Lung (tissue), 12 donors: ENCODE data around the gene RNF151. TPM values are rescaled to one million over a fixed set of nuclear protein-coding genes. Genes with fewer than 3 reads are reported as not detected.
A peak's percentile ranks its signal among the peaks of the same experiment; 100 is the strongest.
"Not testable (repeated sequence)": the region's sequence is repeated elsewhere in the genome, so short reads cannot be mapped to it uniquely, and the experiment has no call there.

Experiments
- ATAC-seq: fragments of 200-7000 bp; cut with Tn5 transposase; one replicate; pipeline ENCODE4 v1.9.1; 2020; ENCODE audit warnings: moderate number of reproducible peaks; ENCODE audit not compliant: insufficient read depth, low FRiP score
- DNase-seq, 3 donors: peaks; one replicate each; pipeline ENCODE4 v3.0.0-alpha.2; 2013 to 2017
- H3K27ac ChIP-seq, 2 donors: one replicate each; pipeline ENCODE4 v1.5.1; 2013; ENCODE audit warnings: mild to moderate bottlenecking in 2 of 2, moderate library complexity in 2 of 2, control low read depth in 1 of 2, inconsistent platforms in 1 of 2, low read depth in 1 of 2, low read length in 1 of 2
- H3K27me3 ChIP-seq, 3 donors: one replicate each; pipeline ENCODE4 v1.5.1; 2013; ENCODE audit warnings: low read length in 2 of 3; ENCODE audit not compliant: control insufficient read depth in 3 of 3, insufficient read depth in 3 of 3
- H3K36me3 ChIP-seq, 4 donors: one replicate each; pipeline ENCODE4 v1.5.1; 2013; ENCODE audit warnings: low read length in 4 of 4, mild to moderate bottlenecking in 1 of 4, moderate library complexity in 1 of 4; ENCODE audit not compliant: control insufficient read depth in 4 of 4, insufficient read depth in 4 of 4
- H3K4me1 ChIP-seq, 5 donors: one replicate each; pipeline ENCODE4 v1.5.1; 2013; ENCODE audit warnings: low read length in 5 of 5, mild to moderate bottlenecking in 2 of 5, moderate library complexity in 1 of 5; ENCODE audit not compliant: control insufficient read depth in 5 of 5, insufficient read depth in 5 of 5
- H3K4me3 ChIP-seq: one replicate; pipeline ENCODE4 v1.5.1; 2013; ENCODE audit warnings: mild to moderate bottlenecking, control low read depth, moderate library complexity
- H3K9ac ChIP-seq, 2 donors: one replicate each; pipeline ENCODE4 v1.5.1; 2013; ENCODE audit warnings: low read length in 2 of 2, control low read depth in 1 of 2; ENCODE audit not compliant: insufficient read depth in 1 of 2
- H3K9me3 ChIP-seq, 4 donors: one replicate each; pipeline ENCODE4 v1.5.1; 2013; ENCODE audit warnings: low read length in 3 of 4, mild to moderate bottlenecking in 1 of 4, moderate library complexity in 1 of 4; ENCODE audit not compliant: control insufficient read depth in 4 of 4, insufficient read depth in 3 of 4
- CTCF ChIP-seq: IDR thresholded peaks from 2 replicates; pipeline ENCODE4 v1.5.1; 2012; ENCODE audit warnings: mild to moderate bottlenecking; ENCODE audit errors: control extremely low read depth, extremely low read depth
- WGBS, 2 donors: extraction: QIAGEN DNeasy Blood & Tissue Kit; methylation state at CpG; one replicate each; pipeline ENCODE4 v1.1.7; 2013; 5-methylcytosine and 5-hydroxymethylcytosine counted together
- polyA plus RNA-seq, 2 donors: library from polyadenylated mRNA; stranded (reverse); fragments of 200-250 nt; gene quantifications; one replicate each; pipeline ENCODE4 v1.2.1, GENCODE V29; 2013
- total RNA-seq, 2 donors: library from RNA; depleted of rRNA in 1 of 2; stranded (reverse); fragments of >200 nt in 1 of 2; gene quantifications; one replicate each; pipeline ENCODE4 v1.2.1, GENCODE V29; 2014 to 2021
- donor health status: control.
- donor health status: control.
- donor health status: Bipolar disorder and iron deficiency.
- donor health status: healthy.
- donor health status: DM: yes; HTN: yes; CAD: no.

RNF151 gene
- total and polyA plus RNA-seq, 4 donors = 0.15 TPM; not detected in 3

GRCh38 chr16:1953734-1954133 lies 12.9 kb upstream of the RNF151 start:
- no peak for TF ChIP-seq CTCF
- Histone ChIP-seq H3K36me3 (no peaks in the 10 kb centered on the region), H3K4me1 (peaks cover 0 to under 1% (median 0%) of the 10 kb centered on the region in 5 donors), H3K27me3 (peaks cover 0 to 2% (median 0%) of the 10 kb centered on the region in 3 donors), H3K4me3 (no peak overlapping the region), H3K9me3 (no peaks in the 10 kb centered on the region), H3K9ac (no peak overlapping the region), H3K27ac (peak overlapping the region in 1 of 2 donors; percentile 96)
- ATAC-seq (no peak), DNase-seq (no peak)
- WGBS, 2 donors = 88 to 93% methylated on average over 22 of the region's 22 CpGs

GRCh38 chr16:1957434-1958142 lies 9.1 kb upstream of the RNF151 start:
- not testable (repeated sequence) for H3K27ac ChIP-seq, H3K9me3 ChIP-seq, ATAC-seq, DNase-seq, H3K4me3 ChIP-seq, H3K27me3 ChIP-seq, H3K9ac ChIP-seq
- peaks cover 0 to 15% (median 7%) of the 10 kb centered on the region in 5 donors for H3K4me1 ChIP-seq
- 88 to 94% methylated on average over 20 to 21 of the region's 22 CpGs for WGBS, 2 donors
- H3K36me3 ChIP-seq = peaks cover 0 to 12% (median 7%) of the 10 kb centered on the region in 4 donors

GRCh38 chr16:1958143-1958491 lies 8.5 kb upstream of the RNF151 start:
- not testable (repeated sequence) for H3K4me3 ChIP-seq, H3K9me3 ChIP-seq, ATAC-seq, DNase-seq, H3K27ac ChIP-seq, H3K9ac ChIP-seq, H3K27me3 ChIP-seq
- Histone ChIP-seq H3K4me1 (peaks cover 0 to 20% (median 7%) of the 10 kb centered on the region in 5 donors), H3K36me3 (peaks cover 4 to 16% (median 8%) of the 10 kb centered on the region in 4 donors)
- 69 to 75% methylated on average over 24 to 30 of the region's 30 CpGs for WGBS, 2 donors

- 35 to 44% methylated on average over 14 of the region's 14 CpGs for WGBS, 2 donors
- DNase-seq (no peak), ATAC-seq (no peak)
- peak overlapping the region; percentile 26 to 43 for H3K27ac ChIP-seq
- no peak overlapping the region for H3K4me3 ChIP-seq
- H3K36me3 ChIP-seq = peaks cover 7 to 19% (median 11%) of the 10 kb centered on the region in 4 donors
- peaks cover 0 to 2% (median 0%) of the 10 kb centered on the region in 3 donors for H3K27me3 ChIP-seq
- TF ChIP-seq CTCF = no peak
- H3K4me1 ChIP-seq = peaks cover 5 to 26% (median 7%) of the 10 kb centered on the region in 5 donors
- H3K9me3 ChIP-seq = no peaks in the 10 kb centered on the region
- H3K9ac ChIP-seq = no peak overlapping the region
These were observed 7.9 kb upstream of the RNF151 start for GRCh38 chr16:1958715-1959268.
